NCI-H82 treated with DMSO at 0.1 percent for 48 hours (cell line): Measurements from ENCODE around the gene F11R.
"Not testable (repeated sequence)": the region's sequence is repeated elsewhere in the genome, so short reads cannot be mapped to it uniquely, and the experiment has no call there.

Source experiments
- DNase-seq: peaks from one replicate; lab custom pipeline; 2025; ENCODE audit not compliant: unreplicated experiment; lab: John Stamatoyannopoulos, UW

F11R gene

DNA sequence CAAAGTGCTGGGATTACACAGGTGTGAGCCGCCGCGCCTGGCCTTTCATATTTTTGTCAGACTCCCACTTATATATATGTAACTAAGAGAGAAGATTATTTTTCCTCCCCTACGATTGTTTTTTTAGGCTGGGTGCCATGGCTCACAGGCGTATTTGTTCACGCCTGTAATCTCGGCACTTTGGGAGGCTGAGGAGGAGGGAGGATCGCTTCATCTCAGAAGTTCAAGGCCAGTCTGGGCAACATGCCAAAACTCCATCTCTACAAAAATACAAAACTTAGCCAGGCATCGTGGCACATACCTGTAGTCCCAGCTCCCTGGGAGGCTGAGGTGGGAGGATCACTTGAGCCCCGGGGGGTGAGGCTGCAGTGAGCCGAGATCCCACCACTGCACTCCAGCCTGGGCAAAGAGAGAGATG, 42.4 kb downstream of the F11R start:
- no peak for DNase-seq

DNA sequence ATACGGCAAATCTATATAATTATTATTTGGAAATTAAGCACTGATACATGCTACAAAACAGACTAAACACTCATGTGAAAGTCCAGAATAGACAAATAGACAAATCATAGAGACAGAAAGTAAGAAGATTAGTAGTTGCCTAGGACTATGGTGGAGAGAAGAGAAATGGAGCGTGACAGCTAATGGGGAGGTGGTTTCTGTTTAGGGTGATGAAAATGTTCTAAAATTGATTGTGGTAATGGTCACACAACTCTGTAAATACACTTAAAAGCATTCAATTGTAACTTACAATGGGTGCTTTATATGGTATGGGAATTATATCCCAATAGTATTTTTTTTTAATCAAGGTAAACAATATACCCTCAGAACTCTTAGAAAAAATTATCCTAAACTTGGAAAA, 45.9 kb downstream of the F11R start:
- no peak for DNase-seq

DNA sequence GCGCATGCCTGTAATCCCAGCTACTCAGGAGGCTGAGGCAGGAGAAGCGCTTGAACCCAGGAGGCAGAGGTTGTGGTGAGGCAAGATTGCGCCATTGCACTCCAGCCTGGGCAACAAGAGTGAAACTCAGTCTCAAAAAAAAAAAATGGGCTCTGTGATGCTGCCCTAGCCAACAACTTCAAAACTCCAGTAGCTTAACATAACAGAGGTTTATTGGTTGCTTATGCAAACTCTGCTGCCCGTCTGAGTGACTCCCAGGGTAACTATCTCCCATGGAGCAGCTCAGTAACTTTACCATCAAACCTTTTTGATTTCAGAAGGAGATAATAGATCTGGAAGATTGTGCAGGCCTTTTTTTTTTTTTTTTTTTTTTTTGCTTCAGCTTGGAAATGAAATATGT, 47.5 kb downstream of the F11R start:
- no peak for DNase-seq

- DNase-seq = no peak
Measured at GRCh38 chr1:160972939-160973338, 48.0 kb downstream of the F11R start.

DNA sequence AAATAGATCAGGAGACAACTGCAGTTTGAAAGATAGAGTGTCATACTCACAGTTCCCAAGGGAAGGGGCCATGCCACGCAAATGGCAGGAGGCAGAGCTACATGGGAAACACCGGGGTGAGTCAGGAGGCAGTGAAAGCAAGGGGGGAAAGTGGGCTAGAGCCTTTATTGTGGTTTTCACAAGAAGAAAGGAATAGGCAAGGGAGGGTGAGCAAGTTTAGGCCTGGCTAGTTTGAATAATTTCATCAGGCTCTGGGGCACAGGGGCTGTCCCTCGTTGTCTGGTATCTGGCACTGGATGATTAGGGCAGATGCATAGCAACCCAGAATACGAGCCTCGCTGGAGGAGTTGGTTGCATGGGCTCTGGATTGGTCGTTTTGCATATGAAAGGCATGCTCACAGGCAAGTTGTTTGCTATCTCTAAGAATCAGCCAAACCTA, 49.3 kb downstream of the F11R start:
- no peak for DNase-seq

GRCh38 chr1:160963521-160963920, 57.4 kb downstream of the F11R start:
- DNase-seq = no peak

- no peak for DNase-seq
Measured at GRCh38 chr1:160961419-160961818, 59.5 kb downstream of the F11R start.

GRCh38 chr1:160956966-160957365, 64.0 kb downstream of the F11R start:
- DNase-seq = no peak

- DNase-seq = peak; percentile 67
Measured at GRCh38 chr1:160954158-160955104, 66.5 kb downstream of the F11R start, which contains the start of gene ITLN2. TSS of gene ITLN2 (minus strand) at chr1:160954809. CDS start at chr1:160954741, 68 bp downstream.

- DNase-seq = no peak
Measured at GRCh38 chr1:160953030-160953429, 67.9 kb downstream of the F11R start.

GRCh38 chr1:160952129-160952510, 68.8 kb downstream of the F11R start:
- no peak for DNase-seq

DNA sequence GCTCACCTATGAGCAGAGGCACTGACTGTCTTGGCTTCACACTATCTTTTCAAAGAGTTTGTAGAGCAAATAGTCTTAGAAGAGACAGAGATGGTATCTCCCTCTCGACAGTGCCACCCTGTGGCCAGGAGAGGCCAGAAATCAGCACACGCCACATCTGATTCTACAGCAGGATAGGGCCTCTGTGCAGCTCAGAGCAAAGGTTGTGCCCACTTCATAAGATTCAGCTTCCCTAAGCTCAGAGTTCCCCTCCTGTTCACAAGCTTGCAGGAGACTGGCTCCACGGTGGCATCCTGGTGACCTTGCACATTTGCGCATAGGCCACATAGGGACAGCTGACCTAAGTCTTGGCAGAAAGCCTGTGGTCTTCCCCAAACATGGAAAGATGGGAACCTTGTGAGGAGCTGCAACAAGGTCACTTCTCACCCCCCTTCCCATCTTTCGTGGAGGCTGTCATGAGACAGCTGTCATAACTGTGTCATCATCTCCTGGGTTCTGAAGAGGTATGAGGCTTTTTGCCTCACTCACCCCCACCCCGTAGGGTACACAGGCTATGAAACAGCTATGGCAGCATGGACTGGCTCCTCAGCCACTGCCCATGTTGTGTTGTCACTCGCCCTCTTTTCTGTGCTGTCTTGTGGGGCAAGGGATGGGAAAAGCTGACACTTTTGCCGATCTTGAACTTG, 69.4 kb downstream of the F11R start:
- peak; percentile 66 for DNase-seq

DNA sequence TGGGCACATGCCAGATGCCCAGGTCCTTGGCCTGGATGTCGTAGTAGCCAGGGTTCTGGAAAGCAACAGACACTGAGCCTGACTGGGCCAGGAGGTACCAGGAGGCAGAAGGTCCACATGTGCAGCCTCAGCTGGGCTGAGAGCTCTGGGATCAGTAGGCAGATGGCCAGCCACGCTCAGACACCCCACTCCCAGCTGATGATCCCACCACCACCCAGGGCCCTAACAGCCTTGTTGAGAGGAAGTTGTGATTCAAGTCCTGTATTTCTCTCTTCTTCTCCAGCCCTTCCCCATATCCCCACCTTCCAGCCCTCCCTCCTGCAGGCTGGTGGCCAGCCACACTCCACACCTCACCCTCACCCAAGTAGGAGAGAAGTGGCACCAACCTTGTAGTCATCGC, 70.3 kb downstream of the F11R start:
- no peak for DNase-seq

- no peak for DNase-seq
Measured at GRCh38 chr1:160949881-160950280, 71.1 kb downstream of the F11R start.

DNA sequence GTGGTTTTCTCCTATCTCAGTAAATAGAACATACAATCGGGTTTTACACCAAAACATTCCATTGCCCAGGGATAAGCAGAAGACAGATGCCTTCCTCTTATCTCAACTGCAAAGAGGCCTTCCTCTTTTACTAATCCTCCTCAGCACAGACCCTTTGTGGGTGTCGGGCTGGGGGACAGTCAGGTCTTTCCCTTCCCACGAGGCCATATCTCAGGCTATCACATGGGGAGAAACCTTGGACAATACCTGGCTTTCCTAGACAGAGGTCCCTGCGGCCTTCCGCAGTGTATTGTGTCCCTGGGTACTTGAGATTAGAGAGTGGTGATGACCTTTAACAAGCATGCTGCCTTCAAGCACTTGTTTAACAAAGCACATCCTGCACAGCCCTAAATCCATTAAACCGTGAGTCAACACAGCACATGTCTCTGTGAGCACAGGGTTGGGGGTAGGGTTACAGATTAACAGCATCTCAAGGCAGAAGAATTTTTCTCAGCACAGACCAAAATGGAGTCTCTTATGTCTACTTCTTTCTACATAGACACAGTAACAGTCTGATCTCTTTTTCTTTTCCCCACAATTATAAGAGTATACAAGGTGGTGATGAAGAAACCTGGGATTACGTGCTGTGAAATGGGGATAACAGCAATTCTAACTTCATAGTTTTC, 71.6 kb downstream of the F11R start:
- peak; percentile 60 for DNase-seq

GRCh38 chr1:160947174-160947759, 73.7 kb downstream of the F11R start:
- DNase-seq = not testable (repeated sequence)

GRCh38 chr1:160945881-160946280, 75.1 kb downstream of the F11R start:
- DNase-seq = not testable (repeated sequence)
